Activated CD8-positive, alpha-beta T cell treated with anti-CD3 and anti-CD28 coated beads for 36 hours (primary cell): ENCODE results near the gene ZMYND8. TPM values are rescaled to one million over a fixed set of nuclear protein-coding genes. Genes with fewer than 3 reads are reported as not detected.
A peak's percentile ranks its signal among the peaks of the same experiment; 100 is the strongest.

ENCODE experiments used
- ATAC-seq: fragments of 200-7000 bp; cut with Tn5 transposase; one replicate; pipeline ENCODE4 v1.10.0; 2021; ENCODE audit warnings: mild to moderate bottlenecking, moderate library complexity
- CTCF ChIA-PET: fragments of 350-600 bp; sonication (Branson Sonifier 250); formaldehyde crosslinking; loops from one replicate; lab custom pipeline; 2021; ENCODE audit warnings: antibody characterized with exemption; lab: Charles Lee
- POLR2A ChIA-PET: fragments of 350-600 bp; sonication (Branson Sonifier 250); formaldehyde crosslinking; loops from one replicate; lab custom pipeline; 2021; ENCODE audit warnings: antibody characterized with exemption; lab: Charles Lee
- DNase-seq: peaks from one replicate; pipeline ENCODE4 v3.0.0-alpha.2; 2020
- H3K27ac Mint-ChIP-seq: one replicate; pipeline ENCODE4 v1.8.0; 2021; ENCODE audit warnings: mild to moderate bottlenecking, mixed read lengths
- H3K27me3 Mint-ChIP-seq: one replicate; pipeline ENCODE4 v1.8.0; 2021; ENCODE audit warnings: mixed read lengths
- H3K36me3 Mint-ChIP-seq: one replicate; pipeline ENCODE4 v1.8.0; 2021; ENCODE audit warnings: low read depth, mixed read lengths
- H3K4me1 Mint-ChIP-seq: one replicate; pipeline ENCODE4 v1.8.0; 2021; ENCODE audit warnings: low read depth, mixed read lengths
- H3K4me3 Mint-ChIP-seq: one replicate; pipeline ENCODE4 v1.8.0; 2021; ENCODE audit warnings: mild to moderate bottlenecking, moderate library complexity, mixed read lengths
- H3K9me3 Mint-ChIP-seq: one replicate; pipeline ENCODE4 v1.8.0; 2021; ENCODE audit warnings: mixed read lengths
- CTCF ChIP-seq: fragments of 200-600 bp; IDR thresholded peaks from one replicate; pipeline ENCODE4 v1.8.0; 2022; ENCODE audit warnings: antibody characterized with exemption, mild to moderate bottlenecking
- intact Hi-C: fragments of 100-400 bp; cut with micrococcal nuclease; formaldehyde crosslinking; loops from one replicate; pipeline ENCODE4 v1.10.0; 2022
- total RNA-seq, 2 experiments: library from RNA; stranded (reverse); gene quantifications; one replicate each; pipeline ENCODE4 v1.2.3, GENCODE V29; 2021

Gene ZMYND8
- total RNA-seq, 2 experiments from 2014 or later = 31.9 to 33.4 TPM

GRCh38 chr20:47326658-47327268 lies 29.7 kb downstream of the ZMYND8 start:
- ChIA-PET CTCF (interaction anchor here (1.1 to 4.9 kb wide), 5 partner anchors 9 to 65 kb away, joined by 3 to 28 read pairs (median 4); no protein-coding TSS in a partner anchor), POLR2A (no interaction called here)
- peaks cover 26% of the 10 kb centered on the region for H3K36me3 Mint-ChIP-seq
- H3K4me3 Mint-ChIP-seq = no peak overlapping the region
- no peak for TF ChIP-seq CTCF
- no peaks in the 10 kb centered on the region for H3K27me3 Mint-ChIP-seq
- ATAC-seq (no peak), DNase-seq (no peak)
- intact Hi-C loops = no loop called here
- H3K9me3 Mint-ChIP-seq = no peaks in the 10 kb centered on the region
- H3K4me1 Mint-ChIP-seq = peaks cover 42% of the 10 kb centered on the region
- no peak overlapping the region for H3K27ac Mint-ChIP-seq

GRCh38 chr20:47325242-47325641 lies 31.3 kb downstream of the ZMYND8 start:
- Mint-ChIP-seq H3K36me3 (peaks cover 17% of the 10 kb centered on the region), H3K4me3 (no peak overlapping the region), H3K4me1 (peaks cover 39% of the 10 kb centered on the region), H3K27ac (no peak overlapping the region), H3K9me3 (no peaks in the 10 kb centered on the region), H3K27me3 (no peaks in the 10 kb centered on the region)
- CTCF ChIA-PET = interaction anchor here (1.0 to 2.2 kb wide), 3 partner anchors 32 to 59 kb away, joined by 5 to 11 read pairs (median 6); partner anchors contain the start of gene ZMYND8
- POLR2A ChIA-PET = no interaction called here
- DNase-seq = no peak
- ATAC-seq = no peak
- TF ChIP-seq CTCF = no peak
- intact Hi-C loops = no loop called here

- intact Hi-C loops = no loop called here
- H3K4me3 Mint-ChIP-seq = no peak overlapping the region
- TF ChIP-seq CTCF = no peak
- peaks cover 15% of the 10 kb centered on the region for H3K36me3 Mint-ChIP-seq
- ATAC-seq = no peak
- ChIA-PET CTCF (interaction anchor here (0.8 to 1.3 kb wide), 2 partner anchors 48 to 62 kb away, joined by 3 to 5 read pairs; no protein-coding TSS in a partner anchor), POLR2A (no interaction called here)
- H3K4me1 Mint-ChIP-seq = peaks cover 65% of the 10 kb centered on the region
- H3K27me3 Mint-ChIP-seq = no peaks in the 10 kb centered on the region
- H3K27ac Mint-ChIP-seq = peak overlapping the region; percentile 23
- DNase-seq = no peak
- H3K9me3 Mint-ChIP-seq = no peaks in the 10 kb centered on the region
Observed at GRCh38 chr20:47320990-47321805, 35.3 kb downstream of the ZMYND8 start.

GRCh38 chr20:47319517-47320252 lies 36.8 kb downstream of the ZMYND8 start:
- intact Hi-C loops = loop anchor here (5.0 kb wide), 1 partner anchor 33 kb away; no protein-coding TSS in a partner anchor
- peak overlapping the region; percentile 94 for H3K27ac Mint-ChIP-seq
- CTCF ChIA-PET = interaction anchor here (0.8 to 1.9 kb wide), 2 partner anchors 11 to 64 kb away, joined by 3 to 8 read pairs; no protein-coding TSS in a partner anchor
- TF ChIP-seq CTCF = no peak
- ATAC-seq (no peak), DNase-seq (no peak)
- H3K36me3 Mint-ChIP-seq = peaks cover 16% of the 10 kb centered on the region
- no peaks in the 10 kb centered on the region for H3K9me3 Mint-ChIP-seq
- POLR2A ChIA-PET = interaction anchor here (1.1 kb wide), 1 partner anchor 37 kb away, joined by 4 read pairs; the partner anchor contains the start of gene ZMYND8
- peak overlapping the region; percentile 57 for H3K4me3 Mint-ChIP-seq
- H3K4me1 Mint-ChIP-seq = peaks cover 70% of the 10 kb centered on the region
- H3K27me3 Mint-ChIP-seq = no peaks in the 10 kb centered on the region
